Colon (tissue), 2 donors: ENCODE data around the gene PMS2.
"Not testable (repeated sequence)": the region's sequence is repeated elsewhere in the genome, so short reads cannot be mapped to it uniquely, and the experiment has no call there.

Experiments
- FAIRE-seq: peaks from 2 replicates; lab custom pipeline; 2012; peaks lifted over from hg19 to GRCh38; lab: Jason Lieb, UNC
- donor health status: control.
- donor health status: control.

PMS2 gene

GRCh38 chr7:6008668-6009611 lies at the start of gene PMS2, which contains the start of gene AIMP2:
PMS2 (minus strand) TSS chr7:6009049; CDS start chr7:6009019, 30 bp downstream.
AIMP2 (plus strand) TSS chr7:6009272; CDS start chr7:6009364, 92 bp downstream.
- FAIRE-seq = no peak

GRCh38 chr7:6057316-6058129 lies 48.7 kb upstream of the PMS2 start:
- FAIRE-seq = no peak

GRCh38 chr7:6056616-6057015 lies 47.8 kb upstream of the PMS2 start:
- FAIRE-seq = no peak

- FAIRE-seq = not testable (repeated sequence)
Measured at GRCh38 chr7:6051185-6051584, 42.3 kb upstream of the PMS2 start.

- FAIRE-seq = no peak
Measured at GRCh38 chr7:6049780-6050179, 40.9 kb upstream of the PMS2 start.

GRCh38 chr7:6035686-6036085 lies 26.8 kb upstream of the PMS2 start:
- no peak for FAIRE-seq

- FAIRE-seq = no peak
Measured at GRCh38 chr7:6035165-6035564, 26.3 kb upstream of the PMS2 start.

- no peak for FAIRE-seq
Measured at GRCh38 chr7:6032641-6033040, 23.8 kb upstream of the PMS2 start.

- no peak for FAIRE-seq
Measured at GRCh38 chr7:6032167-6032566, 23.3 kb upstream of the PMS2 start.

- FAIRE-seq = no peak
Measured at GRCh38 chr7:6031567-6031966, 22.7 kb upstream of the PMS2 start.

GRCh38 chr7:6030988-6031387 lies 22.1 kb upstream of the PMS2 start, which contains the start of gene ANKRD61:
ANKRD61 (plus strand) TSS chr7:6031376; CDS start chr7:6031376, 0 bp downstream.
- no peak for FAIRE-seq

- no peak for FAIRE-seq
Measured at GRCh38 chr7:6028563-6028962, 19.7 kb upstream of the PMS2 start.

GRCh38 chr7:6027806-6028365 lies 19.0 kb upstream of the PMS2 start:
- no peak for FAIRE-seq

GRCh38 chr7:6026820-6027311 lies 18.0 kb upstream of the PMS2 start:
- FAIRE-seq = no peak

- no peak for FAIRE-seq
Measured at GRCh38 chr7:6026011-6026819, 17.4 kb upstream of the PMS2 start.

- no peak for FAIRE-seq
Measured at GRCh38 chr7:6023974-6024435, 15.2 kb upstream of the PMS2 start.

- FAIRE-seq = no peak
Measured at GRCh38 chr7:6022707-6023106, 13.9 kb upstream of the PMS2 start.

- FAIRE-seq = no peak
Measured at GRCh38 chr7:6020371-6021286, 11.8 kb upstream of the PMS2 start.

GRCh38 chr7:6016653-6016966 lies 7.8 kb upstream of the PMS2 start:
- FAIRE-seq = no peak

- no peak for FAIRE-seq
Measured at GRCh38 chr7:6015917-6016652, 7.2 kb upstream of the PMS2 start.
